ENCODE measurements around the gene PARD6B. TPM values are rescaled to one million over a fixed set of nuclear protein-coding genes. Genes with fewer than 3 reads are reported as not detected.
"Not testable (repeated sequence)": the region's sequence is repeated elsewhere in the genome, so short reads cannot be mapped to it uniquely, and the experiment has no call there.

PARD6B gene
- total RNA-seq, 1 donor from 2014 or later: 4.7 TPM

DNA sequence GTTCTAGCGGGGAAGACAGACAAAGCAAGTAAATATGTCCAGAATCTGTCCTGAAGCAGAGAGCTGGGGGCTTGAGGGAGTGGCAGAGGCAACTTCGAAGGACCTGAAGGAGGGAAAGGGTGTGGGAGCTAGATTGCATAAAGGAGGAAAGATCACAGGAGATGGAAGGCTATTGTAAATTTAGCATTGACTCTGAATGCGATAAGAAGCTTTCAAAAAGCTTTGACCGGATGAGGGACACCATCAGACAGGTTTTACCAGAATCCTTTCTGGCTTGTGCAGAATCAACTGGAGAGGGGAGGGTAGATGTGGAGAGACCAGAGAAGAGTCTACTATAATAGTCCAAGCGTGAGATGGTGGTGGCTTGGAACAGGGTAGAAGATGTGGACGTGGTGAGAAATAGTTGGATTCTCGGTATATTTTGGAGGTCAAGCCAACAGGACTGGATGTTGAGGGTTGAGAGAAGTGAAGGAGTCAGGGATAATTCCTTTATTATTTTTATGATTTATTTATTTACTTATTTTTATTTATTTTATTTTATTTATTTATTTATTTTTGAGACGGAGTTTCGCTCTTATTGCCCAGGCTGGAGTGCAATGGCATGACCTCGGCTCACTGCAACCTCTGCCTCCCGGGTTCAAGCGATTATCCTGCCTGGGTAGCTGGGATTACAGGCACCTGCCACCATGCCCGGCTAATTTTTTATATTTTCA, 20.1 kb upstream of the PARD6B start:
- H3K9me3 Mint-ChIP-seq: no peaks in the 10 kb centered on the region
- H3K4me1 Mint-ChIP-seq (ENCODE audit: low read depth): no peaks in the 10 kb centered on the region
- no peak overlapping the region for H3K4me3 Mint-ChIP-seq (ENCODE audit: low read depth)
- intact Hi-C loops (cut with micrococcal nuclease): no loop called here
- no peak for DNase-seq (ENCODE audit: low spot score)
- no peaks in the 10 kb centered on the region for H3K36me3 Mint-ChIP-seq (ENCODE audit: low read depth)
- peaks cover 16% of the 10 kb centered on the region for H3K27me3 Mint-ChIP-seq (ENCODE audit: low read depth)
- no peak overlapping the region for H3K27ac Mint-ChIP-seq

DNA sequence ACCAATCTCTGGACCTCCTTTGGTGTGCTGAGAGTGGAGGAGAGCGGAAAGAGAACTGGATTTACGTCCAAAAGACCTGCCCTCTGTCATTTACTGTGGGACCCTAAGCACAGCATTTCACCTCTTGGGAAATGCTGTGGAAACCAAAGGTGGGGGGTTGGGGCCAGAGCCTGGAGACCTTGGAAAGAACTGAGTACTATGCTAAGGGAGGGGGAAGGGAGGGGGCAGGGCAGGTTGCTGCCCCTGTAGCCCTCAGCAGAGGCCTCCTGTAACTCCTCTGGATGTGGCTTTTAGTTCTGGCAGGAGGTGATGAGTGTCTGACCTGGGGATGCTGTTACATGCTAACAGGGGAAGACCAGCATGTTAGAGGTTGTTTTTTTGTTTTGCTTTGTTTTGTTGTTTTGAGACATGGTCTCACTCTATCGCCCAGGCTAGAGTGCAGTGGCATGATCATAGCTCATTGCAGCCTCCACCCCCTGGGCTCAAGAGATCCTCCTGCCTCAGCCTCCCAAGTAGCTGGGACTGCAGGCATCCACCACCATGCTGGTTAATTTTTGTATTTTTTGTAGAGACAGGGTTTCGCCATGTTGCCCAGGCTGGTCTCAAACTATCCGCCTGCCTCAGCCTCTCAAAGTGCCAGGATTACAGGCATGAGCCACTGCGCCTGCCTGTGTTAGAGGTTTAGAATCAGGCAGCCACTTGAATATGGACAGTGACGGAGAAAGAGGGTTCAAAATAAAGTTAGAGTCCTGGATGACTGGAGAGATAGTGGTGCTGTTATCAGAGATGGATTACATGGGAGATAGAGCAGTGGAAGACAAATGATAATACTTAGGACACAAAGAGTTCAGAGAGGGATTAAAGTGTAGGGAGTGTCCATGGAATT, 18.4 kb upstream of the PARD6B start:
- Mint-ChIP-seq H3K36me3 (ENCODE audit: low read depth) (no peaks in the 10 kb centered on the region), H3K4me3 (ENCODE audit: low read depth) (no peak overlapping the region), H3K27me3 (ENCODE audit: low read depth) (peaks cover 19% of the 10 kb centered on the region), H3K9me3 (no peaks in the 10 kb centered on the region), H3K4me1 (ENCODE audit: low read depth) (no peaks in the 10 kb centered on the region), H3K27ac (no peak overlapping the region)
- DNase-seq (ENCODE audit: low spot score): no peak
- intact Hi-C loops (cut with micrococcal nuclease): no loop called here

DNA sequence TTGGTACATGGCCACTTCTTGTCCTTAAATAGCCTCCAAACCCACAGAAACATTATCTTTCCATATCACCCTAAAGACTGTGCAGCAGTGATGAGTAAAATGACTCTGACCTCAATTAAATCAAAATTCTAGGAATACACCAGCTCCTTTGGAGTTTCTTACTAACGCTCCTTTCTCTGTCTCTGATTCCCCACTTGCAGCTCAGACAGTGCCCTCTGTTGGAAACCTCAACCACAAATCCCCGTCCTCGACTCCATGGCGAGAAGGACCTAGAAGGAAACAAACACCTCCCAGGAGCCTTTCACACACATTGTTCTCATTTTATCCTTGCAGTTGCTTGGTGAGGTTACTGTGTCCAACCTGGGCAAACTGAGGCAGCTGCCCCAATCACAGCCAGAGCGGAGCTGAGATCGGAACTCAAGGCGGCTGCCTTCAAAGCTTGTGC, 17.7 kb upstream of the PARD6B start:
- Mint-ChIP-seq H3K27ac (no peak overlapping the region), H3K9me3 (no peaks in the 10 kb centered on the region), H3K4me1 (ENCODE audit: low read depth) (no peaks in the 10 kb centered on the region), H3K36me3 (ENCODE audit: low read depth) (no peaks in the 10 kb centered on the region), H3K4me3 (ENCODE audit: low read depth) (no peak overlapping the region), H3K27me3 (ENCODE audit: low read depth) (peaks cover 25% of the 10 kb centered on the region)
- DNase-seq (ENCODE audit: low spot score): no peak
- intact Hi-C loops (cut with micrococcal nuclease): no loop called here

DNA sequence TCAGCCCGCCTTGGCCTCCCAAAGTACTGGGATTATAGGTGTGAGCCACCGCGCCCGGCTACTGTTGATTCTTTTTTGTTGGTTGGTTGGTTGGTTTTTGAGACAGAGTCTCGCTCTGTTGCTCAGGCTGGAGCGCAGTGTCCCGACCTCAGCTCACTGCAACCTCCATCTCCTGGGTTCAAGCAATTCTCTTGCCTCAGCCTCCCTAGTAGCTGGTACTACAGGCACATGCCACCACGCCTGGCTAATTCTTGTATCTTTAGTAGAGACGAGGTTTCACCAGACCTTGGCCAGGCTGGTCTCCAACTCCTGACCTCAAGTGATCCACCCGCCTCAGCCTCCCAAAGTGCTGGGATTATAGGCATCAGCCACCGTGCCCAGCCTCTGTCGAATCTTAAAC, 17.0 kb upstream of the PARD6B start:
- H3K4me3 Mint-ChIP-seq (ENCODE audit: low read depth); H3K4me1 Mint-ChIP-seq (ENCODE audit: low read depth); intact Hi-C loops (cut with micrococcal nuclease); DNase-seq (ENCODE audit: low spot score); H3K9me3 Mint-ChIP-seq; H3K27ac Mint-ChIP-seq; H3K36me3 Mint-ChIP-seq (ENCODE audit: low read depth): not testable (repeated sequence)
- H3K27me3 Mint-ChIP-seq (ENCODE audit: low read depth): peaks cover 22% of the 10 kb centered on the region

DNA sequence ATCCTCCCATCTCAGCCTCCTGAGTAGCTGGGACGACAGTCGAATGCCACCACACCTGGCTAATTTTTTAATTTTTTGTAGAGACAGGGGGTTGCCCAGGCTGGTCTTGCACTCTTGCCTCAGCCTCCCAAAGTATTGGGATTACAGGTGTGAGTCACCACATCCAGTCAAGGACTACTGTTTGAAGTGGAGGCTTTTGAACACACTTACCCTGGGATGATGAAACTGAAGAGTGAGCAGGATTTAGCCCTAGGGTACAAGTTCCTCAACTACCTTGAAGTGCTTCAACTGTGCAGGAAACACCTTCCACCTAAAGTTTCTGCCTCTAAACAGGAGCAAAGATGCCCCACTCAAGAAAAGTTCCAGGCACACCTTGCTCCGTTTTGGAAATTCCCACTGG, 15.7 kb upstream of the PARD6B start:
- no peak overlapping the region for H3K4me3 Mint-ChIP-seq (ENCODE audit: low read depth)
- DNase-seq (ENCODE audit: low spot score): no peak
- H3K36me3 Mint-ChIP-seq (ENCODE audit: low read depth): no peaks in the 10 kb centered on the region
- no peaks in the 10 kb centered on the region for H3K4me1 Mint-ChIP-seq (ENCODE audit: low read depth)
- no peaks in the 10 kb centered on the region for H3K9me3 Mint-ChIP-seq
- no peak overlapping the region for H3K27ac Mint-ChIP-seq
- intact Hi-C loops (cut with micrococcal nuclease): no loop called here
- peaks cover 22% of the 10 kb centered on the region for H3K27me3 Mint-ChIP-seq (ENCODE audit: low read depth)

DNA sequence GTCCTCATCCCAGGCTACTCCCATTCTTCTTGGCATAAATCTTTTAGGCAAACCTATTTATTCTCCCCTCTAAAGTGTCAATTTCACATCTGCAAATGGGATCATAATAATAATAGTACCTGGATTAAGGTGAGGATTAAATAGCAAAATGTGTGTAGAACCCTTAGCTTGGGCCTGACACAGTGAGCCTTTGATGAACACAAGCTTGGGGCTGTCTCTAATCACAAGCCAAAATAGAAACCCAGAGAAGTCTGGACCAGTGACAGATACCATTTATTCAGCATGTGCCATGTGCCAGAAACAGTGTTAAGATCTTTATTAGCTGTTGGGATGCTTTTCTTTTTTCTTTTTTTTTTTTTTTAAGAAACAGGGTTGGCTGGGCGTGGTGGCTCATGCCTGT, 14.9 kb upstream of the PARD6B start:
- intact Hi-C loops (cut with micrococcal nuclease): no loop called here
- H3K9me3 Mint-ChIP-seq: no peaks in the 10 kb centered on the region
- peaks cover 17% of the 10 kb centered on the region for H3K27me3 Mint-ChIP-seq (ENCODE audit: low read depth)

DNA sequence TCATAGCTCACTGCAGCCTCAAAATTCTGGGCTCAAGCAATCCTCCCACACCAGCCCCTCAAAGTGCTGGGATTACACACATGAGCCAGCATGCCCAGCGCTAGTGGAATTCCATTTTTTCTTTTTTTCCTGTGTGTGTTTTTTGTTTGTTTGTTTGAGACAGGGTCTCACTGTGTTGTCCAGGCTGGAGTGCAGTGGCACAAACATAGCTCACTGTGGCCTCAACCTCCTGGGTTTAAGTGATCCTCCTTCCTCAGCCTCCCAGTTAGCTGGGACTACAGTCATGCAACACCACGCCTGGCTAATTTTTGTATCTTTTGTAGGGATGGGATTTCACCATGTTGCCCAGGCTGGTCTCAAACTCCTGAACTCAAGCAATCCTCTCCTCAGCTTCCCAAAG, 14.1 kb upstream of the PARD6B start:
- intact Hi-C loops (cut with micrococcal nuclease): no loop called here
- DNase-seq (ENCODE audit: low spot score): no peak
- H3K27me3 Mint-ChIP-seq (ENCODE audit: low read depth): peaks cover 13% of the 10 kb centered on the region
- H3K36me3 Mint-ChIP-seq (ENCODE audit: low read depth): no peaks in the 10 kb centered on the region
- H3K4me1 Mint-ChIP-seq (ENCODE audit: low read depth): no peaks in the 10 kb centered on the region
- no peak overlapping the region for H3K27ac Mint-ChIP-seq
- H3K9me3 Mint-ChIP-seq: no peaks in the 10 kb centered on the region
- H3K4me3 Mint-ChIP-seq (ENCODE audit: low read depth): no peak overlapping the region

More for the DNA sequence above, 14.9 kb upstream of the PARD6B start:
- no peak overlapping the region for H3K27ac Mint-ChIP-seq
- no peak for DNase-seq (ENCODE audit: low spot score)
- no peaks in the 10 kb centered on the region for H3K36me3 Mint-ChIP-seq (ENCODE audit: low read depth)
- H3K4me3 Mint-ChIP-seq (ENCODE audit: low read depth): no peak overlapping the region
- no peaks in the 10 kb centered on the region for H3K4me1 Mint-ChIP-seq (ENCODE audit: low read depth)

DNA sequence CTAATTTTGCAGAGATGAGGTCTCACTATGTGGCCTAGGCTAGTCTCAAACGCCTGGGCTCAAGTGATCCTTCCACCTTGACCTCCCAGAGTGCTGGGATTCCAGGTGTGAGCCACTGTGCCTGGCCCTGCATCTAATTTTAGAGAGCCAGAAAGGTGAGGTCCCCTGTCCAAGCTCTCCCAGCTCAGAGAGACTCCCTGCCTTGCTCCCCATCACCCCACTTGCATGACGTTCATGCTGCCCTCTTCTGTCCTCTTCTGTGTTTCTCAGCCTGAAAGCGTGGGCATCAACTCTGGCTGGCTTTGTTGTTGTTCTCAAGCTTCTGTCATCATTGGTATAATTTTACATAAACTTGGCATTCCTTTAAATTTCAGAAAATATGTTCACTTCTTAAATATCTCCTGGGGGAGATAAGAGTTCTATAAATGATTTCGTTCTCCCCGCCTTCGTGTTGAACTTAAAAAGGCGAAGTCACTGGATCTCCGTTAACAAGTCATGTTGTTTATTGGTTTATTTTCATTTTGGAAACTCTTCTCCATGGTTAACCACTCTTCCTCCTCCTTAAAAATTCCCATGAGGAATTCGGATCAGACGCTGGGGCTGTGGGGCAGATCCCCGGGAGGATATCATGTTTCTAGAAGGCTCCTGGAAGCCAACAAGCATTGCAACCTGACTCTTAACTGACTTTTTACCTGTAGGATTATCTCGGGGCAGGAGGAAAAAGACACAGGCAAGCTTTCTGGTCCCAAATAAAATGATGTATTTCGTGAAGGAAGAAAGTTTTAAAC, 13.2 kb upstream of the PARD6B start:
- no peaks in the 10 kb centered on the region for H3K4me1 Mint-ChIP-seq (ENCODE audit: low read depth)
- H3K9me3 Mint-ChIP-seq: no peaks in the 10 kb centered on the region
- no peak overlapping the region for H3K4me3 Mint-ChIP-seq (ENCODE audit: low read depth)
- intact Hi-C loops (cut with micrococcal nuclease): no loop called here
- DNase-seq (ENCODE audit: low spot score): no peak
- peaks cover 13% of the 10 kb centered on the region for H3K27me3 Mint-ChIP-seq (ENCODE audit: low read depth)
- H3K27ac Mint-ChIP-seq: no peak overlapping the region
- no peaks in the 10 kb centered on the region for H3K36me3 Mint-ChIP-seq (ENCODE audit: low read depth)

DNA sequence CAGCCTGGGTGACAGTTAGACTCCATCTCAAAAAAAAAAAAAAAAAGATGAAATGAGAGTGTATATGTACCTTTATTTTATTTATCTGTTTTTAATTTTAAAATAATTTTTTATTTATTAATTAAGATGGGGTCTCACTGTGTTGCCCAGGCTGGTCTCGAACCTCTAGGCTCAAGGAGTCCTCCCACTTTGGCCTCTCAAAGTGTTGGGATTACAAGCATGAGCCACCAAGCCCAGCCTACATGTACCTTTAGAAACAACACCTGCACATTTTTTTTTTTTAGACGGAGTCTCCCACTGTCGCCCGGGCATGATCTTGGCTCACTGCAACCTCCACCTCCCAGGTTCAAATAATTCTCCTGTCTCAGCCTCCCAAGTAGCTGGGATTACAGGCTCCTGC, 12.1 kb upstream of the PARD6B start:
- H3K4me1 Mint-ChIP-seq (ENCODE audit: low read depth): no peaks in the 10 kb centered on the region
- H3K4me3 Mint-ChIP-seq (ENCODE audit: low read depth): no peak overlapping the region
- peaks cover 12% of the 10 kb centered on the region for H3K27me3 Mint-ChIP-seq (ENCODE audit: low read depth)
- H3K27ac Mint-ChIP-seq: no peak overlapping the region
- no peaks in the 10 kb centered on the region for H3K36me3 Mint-ChIP-seq (ENCODE audit: low read depth)
- no peaks in the 10 kb centered on the region for H3K9me3 Mint-ChIP-seq
- DNase-seq (ENCODE audit: low spot score): no peak
- intact Hi-C loops (cut with micrococcal nuclease): no loop called here

DNA sequence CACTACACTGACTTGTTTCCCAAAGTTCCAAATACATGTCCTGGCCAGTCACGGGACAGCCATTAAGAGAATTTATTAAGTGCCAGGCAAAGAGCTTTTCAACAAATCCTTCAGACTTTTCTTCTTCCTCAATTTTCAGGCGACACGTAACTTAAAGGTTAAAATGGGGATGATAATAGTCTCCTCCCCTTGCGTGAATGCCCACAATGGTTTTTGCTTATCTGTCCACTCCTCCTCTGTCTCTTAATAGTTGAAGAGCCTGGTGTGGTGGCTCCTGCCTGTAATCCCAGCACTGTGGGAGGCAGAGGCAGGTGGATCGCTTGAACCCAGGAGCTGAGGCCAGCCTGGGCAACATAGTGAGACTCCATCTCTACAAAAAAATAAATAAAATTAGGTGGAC, 11.4 kb upstream of the PARD6B start:
- no peak overlapping the region for H3K27ac Mint-ChIP-seq
- intact Hi-C loops (cut with micrococcal nuclease): no loop called here

DNA sequence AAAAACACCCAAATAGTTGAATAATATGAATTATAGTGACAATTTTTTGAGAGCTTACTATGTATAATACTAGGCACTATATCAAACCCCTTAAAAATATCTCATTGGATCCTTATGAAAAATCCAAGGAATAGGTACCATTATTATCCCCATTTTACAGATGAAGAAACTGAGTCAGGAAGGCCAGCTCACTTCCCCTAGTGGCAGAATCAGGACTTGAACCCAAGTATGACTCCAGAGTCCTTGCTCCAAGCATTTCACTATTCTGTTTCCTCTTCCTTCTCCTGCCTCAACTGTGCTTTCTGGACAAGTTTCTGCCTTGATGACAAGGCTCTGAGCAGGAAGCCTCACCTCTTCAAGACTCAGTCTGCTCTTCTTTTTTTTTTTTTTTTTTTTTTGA, 10.8 kb upstream of the PARD6B start:
- H3K4me1 Mint-ChIP-seq (ENCODE audit: low read depth): no peaks in the 10 kb centered on the region
- no peak overlapping the region for H3K4me3 Mint-ChIP-seq (ENCODE audit: low read depth)
- no peak overlapping the region for H3K27ac Mint-ChIP-seq
- intact Hi-C loops (cut with micrococcal nuclease): no loop called here
- H3K9me3 Mint-ChIP-seq: no peaks in the 10 kb centered on the region
- H3K36me3 Mint-ChIP-seq (ENCODE audit: low read depth): no peaks in the 10 kb centered on the region
- H3K27me3 Mint-ChIP-seq (ENCODE audit: low read depth): peaks cover 9% of the 10 kb centered on the region
- DNase-seq (ENCODE audit: low spot score): no peak

More for the DNA sequence above, 11.4 kb upstream of the PARD6B start:
- DNase-seq (ENCODE audit: low spot score): no peak
- no peak overlapping the region for H3K4me3 Mint-ChIP-seq (ENCODE audit: low read depth)
- no peaks in the 10 kb centered on the region for H3K9me3 Mint-ChIP-seq
- no peaks in the 10 kb centered on the region for H3K36me3 Mint-ChIP-seq (ENCODE audit: low read depth)
- peaks cover 12% of the 10 kb centered on the region for H3K27me3 Mint-ChIP-seq (ENCODE audit: low read depth)
- H3K4me1 Mint-ChIP-seq (ENCODE audit: low read depth): no peaks in the 10 kb centered on the region

DNA sequence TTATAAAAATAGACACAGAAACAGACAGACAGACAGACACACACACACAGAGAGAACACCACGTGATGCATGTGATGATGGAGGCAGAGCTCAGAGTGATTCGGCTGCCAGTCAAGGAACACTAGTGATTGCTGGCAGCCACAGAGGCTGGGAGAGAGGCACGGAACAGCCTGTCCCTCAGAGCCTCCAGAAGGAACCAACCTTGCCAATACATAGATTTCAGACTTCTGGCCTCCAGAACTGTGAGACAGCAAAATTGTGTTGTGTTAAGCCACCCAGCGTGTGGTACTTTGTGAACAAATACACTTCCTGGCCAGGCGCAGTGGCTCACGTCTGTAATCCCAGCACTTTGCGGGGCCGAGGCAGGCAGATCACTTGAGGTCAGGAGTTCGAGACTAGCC, 9.5 kb upstream of the PARD6B start:
- DNase-seq (ENCODE audit: low spot score): no peak
- no peak overlapping the region for H3K27ac Mint-ChIP-seq
- H3K36me3 Mint-ChIP-seq (ENCODE audit: low read depth): no peaks in the 10 kb centered on the region
- no peak overlapping the region for H3K4me3 Mint-ChIP-seq (ENCODE audit: low read depth)
- peaks cover 6% of the 10 kb centered on the region for H3K27me3 Mint-ChIP-seq (ENCODE audit: low read depth)
- H3K4me1 Mint-ChIP-seq (ENCODE audit: low read depth): peaks cover 3% of the 10 kb centered on the region
- no peaks in the 10 kb centered on the region for H3K9me3 Mint-ChIP-seq
- intact Hi-C loops (cut with micrococcal nuclease): no loop called here
